Jurkat, Clone E6-1 (cell line): ENCODE results near the gene AIG1.
"Not testable (repeated sequence)": the region's sequence is repeated elsewhere in the genome, so short reads cannot be mapped to it uniquely, and the experiment has no call there.

ENCODE experiments used
- DNase-seq: peaks from one replicate; pipeline ENCODE4 v3.0.0-alpha.2; 2011; ENCODE audit warnings: low read depth, low spot score
- H3K4me3 ChIP-seq: 2 replicates; pipeline ENCODE4 v1.5.1; 2011; ENCODE audit warnings: mild to moderate bottlenecking, low read length, control low read depth, moderate library complexity

AIG1 gene

DNA sequence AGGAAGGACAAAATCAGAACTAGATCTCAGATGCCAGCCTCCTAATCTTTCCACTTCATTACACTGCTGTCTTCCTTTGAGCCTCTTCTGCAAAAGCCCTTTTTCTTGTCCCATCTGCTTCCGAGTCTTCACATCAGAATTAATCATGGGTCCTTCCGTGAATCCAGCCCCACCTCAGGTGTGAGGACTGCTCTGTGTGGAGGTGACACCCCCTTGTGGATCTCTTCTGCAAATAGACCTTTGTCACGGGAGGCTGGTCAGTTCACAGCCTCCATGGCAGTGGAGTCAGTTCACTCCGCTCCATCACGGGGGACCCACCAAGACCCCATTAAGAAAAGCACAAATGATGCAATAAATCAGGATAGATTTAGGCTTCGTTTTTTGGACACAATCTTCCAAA, 218.7 kb downstream of the AIG1 start:
- H3K4me3 ChIP-seq, result no peak overlapping the region
- DNase-seq, result no peak

DNA sequence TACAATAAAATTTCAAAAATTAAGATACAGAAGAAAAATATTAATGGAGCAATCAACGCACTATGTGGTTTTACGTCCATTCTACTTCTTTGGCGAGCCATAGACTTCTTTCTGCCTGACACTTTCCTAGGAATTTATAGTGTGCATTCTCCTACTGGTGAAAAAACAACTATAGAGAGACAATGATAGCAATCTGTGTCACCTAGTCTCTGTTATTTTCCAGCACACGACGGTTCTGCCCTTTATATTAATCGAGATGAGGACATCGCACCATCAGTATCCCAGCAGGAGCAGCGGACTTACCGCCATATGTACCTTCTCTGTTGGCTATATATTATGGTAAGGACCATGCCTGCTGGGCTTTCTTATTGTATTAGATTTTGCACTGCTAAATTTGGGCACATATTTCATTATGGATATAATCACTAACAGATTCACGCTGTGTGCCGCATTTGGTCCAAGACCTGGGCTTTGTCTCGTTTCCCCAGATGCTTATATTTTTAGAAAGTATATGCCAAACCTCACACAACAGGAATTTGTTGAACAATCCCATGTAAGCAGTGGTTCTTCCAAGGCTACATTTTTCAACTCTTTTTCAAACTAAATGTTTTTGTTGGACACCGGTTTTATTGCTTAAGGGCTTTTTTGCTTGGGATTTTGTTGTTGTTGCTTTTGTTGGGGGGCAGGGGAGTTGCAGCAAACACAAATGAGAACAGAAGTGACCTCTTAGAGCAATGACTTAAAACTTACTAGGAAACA, 223.4 kb downstream of the AIG1 start:
- no peak for DNase-seq
- no peak overlapping the region for H3K4me3 ChIP-seq

DNA sequence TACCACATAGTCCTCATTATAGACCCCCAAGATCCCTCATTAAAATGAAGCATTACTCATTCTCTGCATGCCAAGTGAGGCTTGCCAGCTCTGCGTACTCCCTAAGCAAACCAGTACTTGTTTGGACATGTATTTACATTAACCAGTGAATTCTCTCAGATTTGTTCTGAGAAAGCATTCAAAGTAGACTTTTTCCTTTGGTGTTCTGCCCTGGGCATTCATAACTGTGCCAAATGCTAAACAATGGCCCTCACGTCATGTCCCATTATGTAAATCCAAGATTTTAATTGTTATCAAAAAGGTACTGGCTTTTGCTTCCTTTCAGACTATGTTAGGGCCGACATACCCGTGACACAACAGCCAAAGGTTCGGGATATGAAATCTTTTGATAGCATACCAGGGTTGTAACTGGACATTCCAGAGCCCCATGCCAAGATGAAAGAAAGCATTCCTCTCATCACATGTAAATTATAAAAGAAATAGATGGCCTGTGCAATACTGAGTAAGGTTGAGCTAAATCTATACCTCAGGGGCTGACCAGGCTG, 225.6 kb downstream of the AIG1 start:
- no peak for DNase-seq
- H3K4me3 ChIP-seq, result no peak overlapping the region

DNA sequence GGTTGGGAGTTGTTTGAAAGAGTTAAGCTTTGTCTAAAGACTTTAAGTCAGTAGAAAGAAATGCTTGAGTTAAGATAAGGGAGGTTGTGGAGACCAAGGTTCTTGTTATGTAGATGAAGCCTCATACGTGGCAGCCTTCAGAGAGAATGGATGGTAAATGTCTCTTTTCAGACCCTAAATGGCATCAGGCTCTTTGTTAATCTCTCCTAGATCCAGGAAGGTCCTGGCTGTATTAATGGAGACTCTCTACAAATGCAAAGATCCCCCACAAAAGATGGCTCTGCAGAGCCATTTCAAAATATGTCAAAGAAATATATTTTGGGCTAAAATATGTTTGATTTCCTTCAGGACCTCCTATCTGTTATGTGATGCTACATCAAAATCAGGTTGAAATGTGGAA, 228.2 kb downstream of the AIG1 start:
- DNase-seq, result no peak
- no peak overlapping the region for H3K4me3 ChIP-seq

DNA sequence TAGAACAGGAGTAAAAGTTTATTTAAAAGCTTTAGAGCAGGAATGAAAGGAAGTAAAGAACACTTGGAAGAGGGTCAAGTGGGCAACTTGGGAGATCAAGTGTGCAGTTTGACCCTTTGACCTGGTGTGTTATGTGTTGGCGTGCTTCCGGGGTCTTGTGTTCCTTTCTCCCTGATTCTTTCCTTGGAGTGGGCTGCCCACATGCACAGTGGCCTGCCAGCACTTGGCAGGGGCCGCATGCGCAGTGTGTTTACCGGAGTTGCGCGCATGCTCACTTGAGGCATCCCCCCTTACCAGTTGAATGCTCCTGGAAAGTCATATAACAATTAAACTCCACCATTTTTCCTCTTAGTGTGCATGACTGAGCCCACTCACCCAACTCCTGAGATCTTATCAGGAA, 229.5 kb downstream of the AIG1 start:
- no peak for DNase-seq
- H3K4me3 ChIP-seq, result no peak overlapping the region

DNA sequence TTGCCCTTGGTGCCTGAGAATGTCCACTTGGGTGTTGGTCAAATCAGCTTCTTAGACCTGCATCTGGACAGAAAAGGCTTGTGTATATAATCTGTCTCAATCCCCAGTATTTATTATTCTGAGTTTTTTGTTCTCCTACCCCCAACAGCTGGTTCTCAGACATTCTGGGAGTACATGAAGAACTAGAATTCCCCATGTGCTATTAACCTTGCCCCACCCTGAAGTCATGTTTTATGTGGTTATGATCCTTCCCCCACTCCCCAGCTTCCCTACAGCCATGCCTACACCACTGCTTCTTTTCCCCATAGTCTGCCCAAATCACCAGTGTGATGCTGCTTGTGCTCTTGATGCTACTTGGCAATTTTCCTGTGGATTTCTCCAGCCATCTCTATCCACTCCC, 232.8 kb downstream of the AIG1 start:
- no peak overlapping the region for H3K4me3 ChIP-seq
- no peak for DNase-seq

DNA sequence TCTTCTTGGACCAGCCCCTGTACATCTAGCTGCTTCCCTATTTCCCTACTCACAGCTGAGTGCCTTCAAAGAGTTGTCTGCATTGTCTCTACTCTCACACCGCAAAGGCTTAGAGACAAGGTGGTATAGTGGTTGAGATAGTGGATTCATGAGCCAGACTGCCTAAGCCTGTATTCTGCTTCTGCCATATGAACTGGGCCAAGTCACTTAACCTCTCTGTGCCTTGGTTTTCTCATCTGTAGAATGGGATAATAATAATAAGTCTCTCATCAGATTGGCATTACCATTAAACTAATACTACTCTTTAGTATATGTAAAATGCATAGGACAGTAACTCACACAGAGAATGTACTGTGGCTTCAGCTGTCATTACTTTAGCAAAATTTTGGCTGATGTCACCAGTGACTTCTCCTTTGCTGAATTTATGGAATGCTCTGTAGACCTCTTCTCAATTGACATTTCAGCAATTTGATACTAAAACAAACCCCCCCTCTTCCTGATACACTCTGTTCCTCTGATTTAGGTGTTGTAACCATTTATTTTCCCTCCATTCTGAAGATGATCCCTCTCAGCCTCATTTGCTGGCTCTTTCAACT, 233.7 kb downstream of the AIG1 start:
- DNase-seq, result no peak
- no peak overlapping the region for H3K4me3 ChIP-seq

DNA sequence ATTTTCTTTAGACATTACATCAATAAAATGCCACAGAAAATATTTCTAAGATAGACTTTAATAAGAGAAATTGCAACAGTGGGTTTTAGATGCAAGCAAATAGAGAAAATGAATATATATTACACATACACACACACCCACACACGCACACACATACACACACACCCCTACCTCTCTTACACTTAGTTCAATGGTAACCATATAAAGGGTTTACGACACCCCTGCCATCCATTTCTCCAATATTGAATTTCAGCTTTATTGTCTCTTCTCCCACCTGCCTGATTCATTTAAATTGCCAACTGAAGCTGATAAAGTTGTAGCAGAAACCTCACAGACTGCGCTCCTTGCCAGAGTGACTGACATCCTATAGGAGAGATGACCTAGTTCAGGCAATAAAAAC, 235.2 kb downstream of the AIG1 start:
- no peak overlapping the region for H3K4me3 ChIP-seq

DNA sequence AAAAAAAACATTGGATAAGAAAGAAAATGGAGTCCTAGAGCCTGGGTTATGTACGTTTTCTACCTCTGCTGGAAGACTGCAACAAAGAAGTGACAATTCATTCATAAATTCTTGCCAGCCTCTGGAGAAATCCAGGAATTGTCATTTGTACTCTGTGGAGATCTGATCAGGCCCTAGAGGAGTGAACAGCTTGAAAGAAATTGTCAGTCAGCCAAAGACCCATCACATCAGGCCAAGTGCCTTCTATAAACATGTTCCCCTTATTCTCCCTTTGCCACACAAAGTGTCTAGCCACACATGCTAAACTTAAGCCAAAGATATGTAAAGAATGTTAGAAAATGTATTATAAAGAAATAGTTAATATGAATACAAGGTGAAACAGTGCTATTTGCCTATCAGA, 237.4 kb downstream of the AIG1 start:
- H3K4me3 ChIP-seq, result no peak overlapping the region
- no peak for DNase-seq

More for the DNA sequence above, 235.2 kb downstream of the AIG1 start:
- no peak for DNase-seq

DNA sequence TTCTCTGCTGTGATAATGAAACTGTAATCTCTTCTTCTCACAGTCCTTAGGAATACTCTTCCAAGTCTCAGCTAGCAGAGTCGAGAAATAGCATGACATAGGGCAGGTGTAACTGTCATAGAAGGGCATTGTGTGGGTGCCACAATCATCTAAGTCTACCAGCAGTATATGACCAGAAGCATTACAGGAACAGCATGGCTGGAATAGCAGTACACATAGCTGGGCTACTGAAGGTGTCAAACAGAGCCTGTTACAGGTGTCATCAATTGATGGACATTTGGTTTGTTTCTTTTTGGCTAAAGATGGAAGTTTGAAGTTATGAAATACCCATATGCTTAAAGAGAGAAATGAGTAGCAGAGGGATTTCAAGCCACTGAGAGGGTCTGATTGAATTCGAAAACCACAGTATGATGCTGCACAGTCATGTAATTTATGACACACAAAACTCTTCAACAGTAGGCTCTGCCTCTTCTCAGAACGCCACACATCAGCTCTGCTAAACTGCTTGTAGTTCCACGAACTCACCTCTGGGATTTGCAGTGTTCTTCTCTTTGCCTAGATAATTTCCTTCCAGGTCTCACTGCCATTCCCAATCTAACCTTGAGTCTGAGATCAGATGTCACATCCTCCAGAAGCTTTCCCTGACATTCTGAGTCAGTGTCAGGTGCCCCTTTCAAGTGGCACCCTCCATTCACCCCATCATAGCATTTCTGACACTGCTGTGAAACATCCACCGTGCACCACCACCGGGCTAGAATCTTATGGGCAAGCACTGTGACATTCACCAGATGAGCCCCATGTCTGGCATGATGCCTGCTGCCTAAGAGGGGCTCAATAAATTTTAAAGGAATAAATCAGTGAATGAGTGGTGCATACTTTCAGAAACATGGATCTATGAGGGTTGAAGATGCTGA, 238.8 kb downstream of the AIG1 start:
- DNase-seq, result no peak
- no peak overlapping the region for H3K4me3 ChIP-seq

DNA sequence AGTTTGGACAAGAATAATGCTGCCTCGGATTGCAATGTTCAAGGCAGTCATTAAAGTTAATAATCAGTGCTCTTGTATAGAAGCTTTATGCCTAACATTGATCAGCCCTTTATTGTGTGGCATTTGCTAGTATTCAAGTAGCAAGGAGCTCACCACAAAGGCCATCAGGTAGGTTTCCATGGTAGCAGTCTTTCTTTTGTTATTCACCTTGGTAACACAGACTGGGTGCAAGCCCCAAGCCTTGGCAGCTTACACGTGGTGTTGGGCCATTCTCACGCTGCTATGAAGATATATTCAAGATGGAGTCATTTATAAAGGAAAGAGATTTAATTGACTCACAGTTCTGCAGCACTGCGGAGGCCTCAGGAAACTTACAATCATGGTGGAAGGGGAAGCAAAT, 240.5 kb downstream of the AIG1 start:
- DNase-seq, result no peak
- no peak overlapping the region for H3K4me3 ChIP-seq

DNA sequence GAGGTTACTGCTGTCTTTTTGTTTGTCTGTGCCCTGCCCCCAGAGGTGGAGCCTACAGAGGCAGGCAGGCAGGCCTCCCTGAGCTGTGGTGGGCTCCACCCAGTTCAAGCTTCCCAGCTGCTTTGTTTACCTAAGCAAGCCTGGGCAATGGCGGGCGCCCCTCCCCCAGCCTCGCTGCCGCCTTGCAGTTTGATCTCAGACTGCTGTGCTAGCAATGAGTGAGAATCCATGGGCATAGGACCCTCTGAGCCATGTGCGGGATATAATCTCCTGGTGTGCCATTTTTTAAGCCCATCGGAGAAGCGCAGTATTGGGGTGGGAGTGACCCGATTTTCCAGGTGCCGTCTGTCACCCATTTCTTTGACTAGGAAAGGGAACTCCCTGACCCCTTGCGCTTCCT, 247.1 kb downstream of the AIG1 start:
- H3K4me3 ChIP-seq, DNase-seq: not testable (repeated sequence)

DNA sequence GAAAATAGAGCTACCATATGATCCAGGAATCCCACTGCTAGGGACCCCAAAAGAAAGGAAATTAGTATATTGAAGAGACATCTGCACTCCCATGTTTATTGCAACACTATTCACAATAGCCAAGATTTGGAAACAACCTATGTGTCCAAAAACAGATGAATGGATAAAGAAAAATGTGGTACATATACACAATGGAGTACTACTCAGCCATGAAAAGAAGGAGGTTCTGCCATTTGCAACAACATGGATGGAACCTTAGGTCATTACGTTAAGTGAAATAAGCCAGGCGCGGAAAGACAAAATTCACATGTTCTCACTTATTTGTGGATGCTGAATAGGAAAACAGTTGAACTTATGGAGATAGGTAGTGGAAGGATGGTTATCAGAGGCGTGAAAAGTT, 252.5 kb downstream of the AIG1 start:
- no peak for DNase-seq

DNA sequence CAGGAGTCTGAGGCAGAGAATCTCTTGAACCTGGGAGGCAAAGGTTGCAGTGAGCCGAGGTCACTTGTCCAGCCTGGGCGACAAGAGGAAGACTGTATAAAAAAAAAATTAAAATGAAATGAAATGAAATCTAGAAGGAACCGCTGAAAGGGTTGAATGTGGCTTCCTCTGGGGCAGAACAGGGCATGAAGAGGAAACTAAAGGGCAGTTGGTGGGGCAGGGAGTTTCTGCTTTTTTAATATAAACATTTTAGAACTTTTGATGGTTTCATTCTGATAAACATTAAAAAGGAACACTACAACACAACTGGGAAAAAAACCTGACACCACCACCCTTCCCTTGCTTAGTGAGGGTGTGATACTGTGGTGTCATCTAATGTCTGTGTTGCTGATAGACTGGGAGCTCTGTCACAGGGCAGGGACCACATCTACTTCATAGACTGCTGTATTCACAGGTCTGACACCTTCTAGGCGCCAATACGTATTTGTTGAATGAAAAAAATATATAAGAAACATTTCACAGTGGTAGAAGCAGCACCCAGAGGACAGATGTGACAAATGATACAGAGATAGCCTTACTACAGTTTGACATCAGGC, 260.9 kb downstream of the AIG1 start:
- no peak for DNase-seq
- H3K4me3 ChIP-seq, result no peak overlapping the region

More for the DNA sequence above, 252.5 kb downstream of the AIG1 start:
- H3K4me3 ChIP-seq, result no peak overlapping the region

DNA sequence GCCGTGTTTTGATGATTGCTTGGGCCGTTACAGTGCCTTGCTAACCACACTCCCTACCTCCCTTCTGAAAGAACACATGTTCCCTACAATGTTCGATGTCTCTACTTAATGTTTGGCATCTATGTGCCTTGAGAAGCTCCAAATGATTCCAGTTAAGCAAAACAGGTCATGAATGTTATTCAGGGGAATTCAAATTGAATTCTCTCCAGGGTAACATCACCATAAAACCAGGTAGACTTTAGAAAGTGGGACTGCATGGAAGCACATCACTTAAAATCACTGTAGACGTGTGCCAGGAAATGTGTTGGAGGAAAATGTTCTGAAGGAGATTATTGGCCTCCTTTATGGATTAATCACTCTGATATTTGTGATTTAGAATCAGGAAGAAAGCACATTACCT, 261.7 kb downstream of the AIG1 start:
- H3K4me3 ChIP-seq, result no peak overlapping the region
- no peak for DNase-seq

DNA sequence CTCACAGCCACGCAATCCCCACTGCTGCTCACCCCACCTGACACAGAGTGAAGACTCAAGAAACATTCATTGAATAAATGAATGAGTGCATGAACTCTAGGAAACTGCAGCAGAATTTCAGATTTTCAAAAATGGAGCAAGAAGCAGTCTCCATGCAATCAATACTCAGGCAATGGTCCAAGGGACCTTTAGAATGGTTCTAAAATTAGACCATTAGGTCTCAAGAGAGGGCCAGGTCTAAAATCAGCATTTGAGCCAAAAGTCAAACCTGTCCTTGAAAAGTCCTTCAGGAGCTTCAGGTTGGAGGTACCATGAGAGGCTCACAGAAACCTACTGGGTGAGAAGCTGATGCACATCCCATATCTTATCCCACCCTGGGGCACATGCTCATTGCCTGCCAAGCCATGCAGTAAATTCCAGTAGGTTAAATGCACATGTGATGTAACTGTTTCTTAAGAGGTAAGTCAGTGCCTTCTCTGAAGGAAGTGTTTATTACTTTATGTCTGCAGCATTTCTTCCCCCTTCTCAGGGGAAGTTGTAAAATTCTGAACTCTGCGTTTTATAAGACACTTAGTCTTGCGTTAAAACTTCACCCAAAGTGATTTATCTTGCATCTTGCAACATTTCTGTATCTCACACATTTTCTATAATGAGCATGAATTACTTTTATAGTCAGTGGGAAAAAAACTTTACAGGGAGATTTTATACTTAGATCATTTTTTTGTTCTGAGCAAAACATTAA, 263.2 kb downstream of the AIG1 start:
- DNase-seq, result no peak
- H3K4me3 ChIP-seq, result no peak overlapping the region

DNA sequence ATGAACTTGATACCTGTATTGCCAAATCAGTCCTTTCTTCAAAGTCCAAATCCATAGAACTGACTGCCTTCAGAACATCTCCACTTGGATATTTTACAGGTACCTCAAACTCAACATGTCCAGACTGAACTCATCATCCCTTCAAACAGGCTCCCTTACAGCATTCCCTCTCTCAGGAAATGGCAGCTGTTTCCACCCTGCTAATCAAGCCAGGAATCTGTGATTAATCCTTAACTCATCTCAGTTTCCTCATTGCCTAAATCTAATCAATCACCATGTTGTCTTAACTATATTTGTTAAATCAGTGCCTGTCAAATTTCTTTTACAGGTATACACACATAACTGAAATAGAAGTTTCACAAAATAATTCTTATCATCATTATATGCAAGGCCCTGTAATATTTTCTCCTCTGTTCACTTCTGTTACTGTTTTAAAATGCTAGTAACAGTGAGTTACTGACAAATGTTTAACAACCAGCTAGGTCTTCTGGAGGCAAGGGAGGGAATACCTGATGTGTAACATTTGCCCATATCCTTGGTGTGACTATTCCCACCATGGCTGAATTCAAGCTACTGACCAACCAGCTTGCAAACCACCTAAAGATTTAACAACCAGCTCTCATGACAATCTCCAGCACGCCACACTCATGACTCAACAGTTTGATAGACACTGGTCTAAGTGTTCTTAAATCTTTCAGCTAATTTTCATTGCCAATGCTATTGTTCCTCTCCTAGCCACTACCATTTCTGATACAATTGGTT, 264.9 kb downstream of the AIG1 start:
- no peak overlapping the region for H3K4me3 ChIP-seq
- no peak for DNase-seq

DNA sequence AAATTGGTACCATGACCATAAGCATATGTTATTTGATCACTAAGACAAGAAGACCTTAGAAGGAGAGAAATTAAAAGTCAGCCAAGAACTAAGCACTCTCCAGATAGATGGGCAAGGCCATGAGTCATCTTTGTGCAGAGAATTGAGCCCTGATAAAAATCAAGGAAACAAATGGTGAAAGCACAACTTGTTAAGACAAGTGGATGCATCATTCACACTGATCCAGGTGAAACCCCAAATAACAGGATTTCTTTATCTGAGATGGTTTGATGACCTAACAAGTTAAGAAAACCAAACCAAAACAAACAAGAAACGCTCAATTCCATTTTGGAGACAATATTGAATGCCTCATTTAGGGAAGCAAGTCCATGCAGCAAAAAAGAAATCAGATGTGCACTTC, 268.2 kb downstream of the AIG1 start:
- no peak overlapping the region for H3K4me3 ChIP-seq
- DNase-seq, result no peak
